NAMALWA (cell line): ENCODE measurements around the gene SUPT6H.
A peak's percentile ranks its signal among the peaks of the same experiment; 100 is the strongest.
"Not testable (repeated sequence)": the region's sequence is repeated elsewhere in the genome, so short reads cannot be mapped to it uniquely, and the experiment has no call there.

Experiments
- DNase-seq: peaks from one replicate; pipeline ENCODE4 v3.0.0-alpha.2; 2015; ENCODE audit warnings: low spot score

The SUPT6H gene

GRCh38 chr17:28719021-28719433 is 57.0 kb downstream of the SUPT6H start:
- DNase-seq: no peak

GRCh38 chr17:28720247-28720996 is 58.4 kb downstream of the SUPT6H start:
- peak; percentile 66 for DNase-seq

GRCh38 chr17:28720997-28721329 is 59.0 kb downstream of the SUPT6H start:
- DNase-seq: not testable (repeated sequence)

- DNase-seq: no peak
These were observed 60.6 kb downstream of the SUPT6H start for GRCh38 chr17:28722417-28723158.

GRCh38 chr17:28723159-28723835 is 61.3 kb downstream of the SUPT6H start:
- peak; percentile 25 for DNase-seq

- DNase-seq: peak; percentile 48
These were observed 62.0 kb downstream of the SUPT6H start for GRCh38 chr17:28723836-28724499.

GRCh38 chr17:28724500-28725165 is 62.6 kb downstream of the SUPT6H start:
- DNase-seq: peak; percentile 66

GRCh38 chr17:28725166-28725659 is 63.2 kb downstream of the SUPT6H start:
- peak; percentile 88 for DNase-seq

- peak; percentile 87 for DNase-seq
These were observed 63.7 kb downstream of the SUPT6H start for GRCh38 chr17:28725660-28726225.

GRCh38 chr17:28726226-28726626 is 64.2 kb downstream of the SUPT6H start, which contains the start of gene TLCD1:
Gene TLCD1, minus strand, starts transcription at chr17:28726233. Its CDS starts 136 bp downstream, at chr17:28726097.
- DNase-seq: peak; percentile 87

GRCh38 chr17:28726627-28727491 is 64.9 kb downstream of the SUPT6H start:
- peak; percentile 96 for DNase-seq

- DNase-seq: peak; percentile 96
These were observed 66.6 kb downstream of the SUPT6H start, which contains the start of gene NEK8 for GRCh38 chr17:28728364-28729200. Gene NEK8, plus strand, starts transcription at chr17:28728788. Its CDS starts 26 bp downstream, at chr17:28728814.

GRCh38 chr17:28729950-28730330 is 67.9 kb downstream of the SUPT6H start:
- DNase-seq: no peak

GRCh38 chr17:28733346-28733745 is 71.3 kb downstream of the SUPT6H start:
- DNase-seq: no peak

- DNase-seq: no peak
These were observed 72.8 kb downstream of the SUPT6H start for GRCh38 chr17:28734712-28735241.

- no peak for DNase-seq
These were observed 73.3 kb downstream of the SUPT6H start for GRCh38 chr17:28735242-28735722.

GRCh38 chr17:28735913-28736769 is 74.1 kb downstream of the SUPT6H start:
- not testable (repeated sequence) for DNase-seq

GRCh38 chr17:28737316-28737715 is 75.3 kb downstream of the SUPT6H start:
- no peak for DNase-seq
